Fibroblast of skin of left biceps (primary cell): ENCODE results near the gene NATD1.
"Not testable (repeated sequence)": the region's sequence is repeated elsewhere in the genome, so short reads cannot be mapped to it uniquely, and the experiment has no call there.

ENCODE experiments used
- DNase-seq, 2 experiments: peaks; one replicate each; pipeline ENCODE4 v3.0.0-alpha.2; 2013; ENCODE audit warnings: low read depth in 2 of 2

NATD1 gene

GRCh38 chr17:21194226-21194625 is 59.0 kb downstream of the NATD1 start:
- DNase-seq = no peak

- DNase-seq = no peak
Measured at GRCh38 chr17:21193031-21193430, 60.2 kb downstream of the NATD1 start.

- DNase-seq = not testable (repeated sequence)
Measured at GRCh38 chr17:21192414-21192813, 60.8 kb downstream of the NATD1 start.

- no peak for DNase-seq
Measured at GRCh38 chr17:21191698-21192097, 61.5 kb downstream of the NATD1 start.

- no peak for DNase-seq
Measured at GRCh38 chr17:21190078-21190477, 63.1 kb downstream of the NATD1 start.

- DNase-seq = no peak
Measured at GRCh38 chr17:21189361-21189760, 63.8 kb downstream of the NATD1 start.
